Forelimb muscle (tissue), 1 donor: Measurements from ENCODE around the gene PODXL. TPM values are rescaled to one million over a fixed set of nuclear protein-coding genes. Genes with fewer than 3 reads are reported as not detected.

Experiments
- DNase-seq: peaks from one replicate; pipeline ENCODE4 v3.0.0-alpha.2; 2013; ENCODE audit warnings: low read depth
- polyA plus RNA-seq: library from polyadenylated mRNA; unstranded; fragments of 120-200 nt; gene quantifications from one replicate; pipeline ENCODE4 v1.2.1, GENCODE V29; 2013; ENCODE audit not compliant: insufficient read length

PODXL gene
- polyA plus RNA-seq = 75.3 TPM

GRCh38 chr7:131556053-131556908, at the start of gene PODXL:
TSS of gene PODXL (minus strand) at chr7:131556628. CDS start at chr7:131556359, 269 bp downstream.
- no peak for DNase-seq

GRCh38 chr7:131605280-131605878, 49.0 kb upstream of the PODXL start:
- DNase-seq = no peak

- DNase-seq = no peak
Observed at GRCh38 chr7:131604841-131605279, 48.4 kb upstream of the PODXL start.

GRCh38 chr7:131603932-131604331, 47.5 kb upstream of the PODXL start:
- no peak for DNase-seq

- DNase-seq = no peak
Observed at GRCh38 chr7:131602994-131603372, 46.6 kb upstream of the PODXL start.

GRCh38 chr7:131602304-131602993, 46.0 kb upstream of the PODXL start:
- DNase-seq = no peak

- DNase-seq = no peak
Observed at GRCh38 chr7:131600085-131600881, 43.9 kb upstream of the PODXL start.

GRCh38 chr7:131596785-131597184, 40.4 kb upstream of the PODXL start:
- DNase-seq = no peak

- no peak for DNase-seq
Observed at GRCh38 chr7:131595699-131596098, 39.3 kb upstream of the PODXL start.

GRCh38 chr7:131591687-131592319, 35.4 kb upstream of the PODXL start:
- DNase-seq = no peak

- DNase-seq = no peak
Observed at GRCh38 chr7:131587315-131587923, 31.0 kb upstream of the PODXL start.

GRCh38 chr7:131586759-131587158, 30.3 kb upstream of the PODXL start:
- DNase-seq = no peak

GRCh38 chr7:131586259-131586658, 29.8 kb upstream of the PODXL start:
- DNase-seq = no peak

GRCh38 chr7:131583430-131583829, 27.0 kb upstream of the PODXL start:
- no peak for DNase-seq

- DNase-seq = no peak
Observed at GRCh38 chr7:131581241-131582051, 25.0 kb upstream of the PODXL start.

- DNase-seq = no peak
Observed at GRCh38 chr7:131578602-131579001, 22.2 kb upstream of the PODXL start.

- no peak for DNase-seq
Observed at GRCh38 chr7:131574741-131575140, 18.3 kb upstream of the PODXL start.

- no peak for DNase-seq
Observed at GRCh38 chr7:131570401-131570800, 14.0 kb upstream of the PODXL start.

- DNase-seq = no peak
Observed at GRCh38 chr7:131568970-131569369, 12.5 kb upstream of the PODXL start.

GRCh38 chr7:131568510-131568909, 12.1 kb upstream of the PODXL start:
- no peak for DNase-seq
